Caco-2 (cell line): ENCODE measurements around the gene NASP. TPM values are rescaled to one million over a fixed set of nuclear protein-coding genes. Genes with fewer than 3 reads are reported as not detected.

ENCODE experiments used
- BruUV-seq: library from RNA; stranded (reverse); fragments of 400-500 nt; replicated peaks from 2 replicates; lab custom pipeline; 2021; lab: Mats Ljungman, UMichigan
- CTCF ChIA-PET: fragments of 300-600 bp; sonication (Branson Sonifier 250); formaldehyde crosslinking; loops from one replicate; lab custom pipeline; 2022; ENCODE audit warnings: antibody characterized with exemption; lab: Charles Lee
- POLR2A ChIA-PET: fragments of 300-600 bp; sonication (Branson Sonifier 250); formaldehyde crosslinking; loops from one replicate; lab custom pipeline; 2022; ENCODE audit warnings: antibody characterized with exemption; lab: Charles Lee
- DNase-seq, 2 experiments: peaks; one replicate each; pipeline versions ENCODE4 v3.0.0 to v3.0.0-alpha.2; 2020 to 2022
- H3K27me3 ChIP-seq: replicated peaks from 2 replicates; pipeline ENCODE4 v1.6.0; 2011; ENCODE audit warnings: low read length; ENCODE audit not compliant: control insufficient read depth, insufficient read depth
- H3K36me3 ChIP-seq: 2 replicates; pipeline ENCODE4 v1.5.1; 2011; ENCODE audit warnings: low read length; ENCODE audit not compliant: control insufficient read depth, insufficient read depth
- H3K4me1 ChIP-seq: fragments of 250-450 bp; sonication (Bioruptor Pico); 2 replicates; pipeline ENCODE4 v1.5.1; 2020; ENCODE audit warnings: mild to moderate bottlenecking
- H3K4me3 ChIP-seq: 2 replicates; pipeline ENCODE4 v1.5.1; 2011; ENCODE audit warnings: low read depth, mild to moderate bottlenecking, control low read depth, low read length
- H3K9me3 ChIP-seq: fragments of 250-450 bp; sonication (Bioruptor Pico); 2 replicates; pipeline ENCODE4 v1.5.1; 2020; ENCODE audit warnings: mild to moderate bottlenecking, moderate library complexity
- H3K27ac Mint-ChIP-seq: one replicate; pipeline ENCODE4 v1.8.0; 2022; ENCODE audit warnings: mixed read lengths; ENCODE audit not compliant: unreplicated experiment
- H3K27me3 Mint-ChIP-seq: one replicate; pipeline ENCODE4 v1.8.0; 2022; ENCODE audit warnings: mixed read lengths; ENCODE audit not compliant: insufficient read depth, unreplicated experiment
- H3K36me3 Mint-ChIP-seq: one replicate; pipeline ENCODE4 v1.8.0; 2022; ENCODE audit warnings: mild to moderate bottlenecking, mixed read lengths; ENCODE audit not compliant: insufficient read depth, unreplicated experiment
- H3K4me1 Mint-ChIP-seq: one replicate; pipeline ENCODE4 v1.8.0; 2022; ENCODE audit warnings: low read depth, mixed read lengths; ENCODE audit not compliant: unreplicated experiment
- H3K4me3 Mint-ChIP-seq: one replicate; pipeline ENCODE4 v1.8.0; 2022; ENCODE audit warnings: mild to moderate bottlenecking, moderate library complexity, mixed read lengths; ENCODE audit not compliant: unreplicated experiment
- H3K9me3 Mint-ChIP-seq: one replicate; pipeline ENCODE4 v1.8.0; 2022; ENCODE audit warnings: mixed read lengths; ENCODE audit not compliant: unreplicated experiment
- CTCF ChIP-seq, 2 experiments: fragments of 200-600 bp in 1 of 2; IDR thresholded peaks; 1 replicate in 1 of 2; 2 replicates in 1 of 2; pipeline versions ENCODE4 v1.5.1 to v1.8.0; 2011 to 2022; ENCODE audit warnings: antibody characterized with exemption in 1 of 2, control low read depth in 1 of 2, inconsistent platforms in 1 of 2, low read depth in 1 of 2, low read length in 1 of 2, mild to moderate bottlenecking in 1 of 2, moderate library complexity in 1 of 2; ENCODE audit not compliant: insufficient read depth in 1 of 2, severe bottlenecking in 1 of 2, unreplicated experiment in 1 of 2
- intact Hi-C: fragments of 100-400 bp; cut with micrococcal nuclease; formaldehyde crosslinking; loops from one replicate; pipeline ENCODE4 v1.10.0; 2022; ENCODE audit not compliant: unreplicated experiment
- total RNA-seq: library from RNA; stranded (reverse); gene quantifications from 2 replicates; pipeline ENCODE4 v1.2.3, GENCODE V29; 2022

NASP gene
- total RNA-seq, 1 experiment from 2014 or later = 183 TPM

- Histone ChIP-seq H3K4me1 (no peaks in the 10 kb centered on the region), H3K4me3 (no peak overlapping the region), H3K27me3 (no peaks in the 10 kb centered on the region), H3K9me3 (no peaks in the 10 kb centered on the region), H3K36me3 (no peaks in the 10 kb centered on the region)
- intact Hi-C loops = no loop called here
- no peaks in the 10 kb centered on the region for H3K9me3 Mint-ChIP-seq
- ChIA-PET POLR2A (interaction anchor here (1.3 kb wide), 1 partner anchor 17 kb away, joined by 4 read pairs; no protein-coding TSS in a partner anchor), CTCF (no interaction called here)
- TF ChIP-seq CTCF (IDR thresholded peaks at IDR 0.05; ENCODE audit: insufficient read depth in 1 of 2, low read depth in 1 of 2, low read length in 1 of 2, severe bottlenecking in 1 of 2, unreplicated experiment in 1 of 2) = no peak
- H3K4me1 Mint-ChIP-seq = no peaks in the 10 kb centered on the region
- no peak for DNase-seq
- H3K27ac Mint-ChIP-seq = no peak overlapping the region
- no peaks in the 10 kb centered on the region for H3K27me3 Mint-ChIP-seq
- no peak overlapping the region for H3K4me3 Mint-ChIP-seq
- BruUV-seq = no TSS peak
- H3K36me3 Mint-ChIP-seq = peaks cover 68% of the 10 kb centered on the region
Measured at GRCh38 chr1:45567911-45568310, 15.9 kb upstream of the NASP start.

- no peaks in the 10 kb centered on the region for H3K4me1 Mint-ChIP-seq
- peaks cover 63% of the 10 kb centered on the region for H3K36me3 Mint-ChIP-seq
- Histone ChIP-seq H3K4me1 (no peaks in the 10 kb centered on the region), H3K4me3 (no peak overlapping the region), H3K36me3 (no peaks in the 10 kb centered on the region), H3K27me3 (no peaks in the 10 kb centered on the region), H3K9me3 (no peaks in the 10 kb centered on the region)
- ChIA-PET POLR2A (interaction anchor here (0.6 to 1.3 kb wide), 2 partner anchors 17 to 47 kb away, joined by 3 to 4 read pairs; partner anchors contain the start of gene PRDX1), CTCF (no interaction called here)
- H3K27me3 Mint-ChIP-seq = no peaks in the 10 kb centered on the region
- no peak overlapping the region for H3K27ac Mint-ChIP-seq
- H3K9me3 Mint-ChIP-seq = no peaks in the 10 kb centered on the region
- BruUV-seq = no TSS peak
- no peak overlapping the region for H3K4me3 Mint-ChIP-seq
- no peak for DNase-seq
- intact Hi-C loops = no loop called here
- TF ChIP-seq CTCF (IDR thresholded peaks at IDR 0.05; ENCODE audit: insufficient read depth in 1 of 2, low read depth in 1 of 2, low read length in 1 of 2, severe bottlenecking in 1 of 2, unreplicated experiment in 1 of 2) = no peak
Measured at GRCh38 chr1:45568421-45568820, 15.4 kb upstream of the NASP start.

GRCh38 chr1:45569571-45569961, 14.3 kb upstream of the NASP start:
- Histone ChIP-seq H3K4me3 (no peak overlapping the region), H3K36me3 (no peaks in the 10 kb centered on the region), H3K4me1 (no peaks in the 10 kb centered on the region), H3K9me3 (no peaks in the 10 kb centered on the region), H3K27me3 (no peaks in the 10 kb centered on the region)
- Mint-ChIP-seq H3K4me1 (no peaks in the 10 kb centered on the region), H3K9me3 (no peaks in the 10 kb centered on the region), H3K36me3 (peaks cover 51% of the 10 kb centered on the region), H3K27ac (no peak overlapping the region), H3K27me3 (no peaks in the 10 kb centered on the region), H3K4me3 (no peak overlapping the region)
- POLR2A ChIA-PET = no interaction called here
- DNase-seq = no peak
- intact Hi-C loops = no loop called here
- BruUV-seq = no TSS peak
- no peak for TF ChIP-seq CTCF (IDR thresholded peaks at IDR 0.05; ENCODE audit: insufficient read depth in 1 of 2, low read depth in 1 of 2, low read length in 1 of 2, severe bottlenecking in 1 of 2, unreplicated experiment in 1 of 2)
- CTCF ChIA-PET = interaction anchor here (0.7 to 2.4 kb wide), 6 partner anchors 14 to 69 kb away, joined by 3 to 14 read pairs (median 4); partner anchors contain the start of genes AKR1A1, CCDC163, MMACHC and PRDX1
